Keratinocyte (primary cell): Measurements from ENCODE around the gene TMEM245.

Experiments
- EZH2 ChIP-seq: IDR thresholded peaks from one replicate; pipeline ENCODE4 v1.6.1; 2012; ENCODE audit warnings: inconsistent platforms, mild to moderate bottlenecking, low read length, moderate library complexity
- TF ChIP-seq, protein P1 (sequence below), 3 experiments: IDR thresholded peaks in 1 of 3; conservative IDR thresholded peaks in 1 of 3; optimal IDR thresholded peaks in 1 of 3; 2 replicates in 2 of 3; 3 replicates in 1 of 3; pipeline versions ENCODE3 to v1.5.1; 2011; ENCODE audit warnings: low read length in 3 of 3, mild to moderate bottlenecking in 3 of 3, moderate library complexity in 2 of 3, control low read depth in 1 of 3, inconsistent platforms in 1 of 3; ENCODE audit not compliant: insufficient read depth in 2 of 3; ENCODE audit errors: extremely low read depth in 1 of 3

DNA sequence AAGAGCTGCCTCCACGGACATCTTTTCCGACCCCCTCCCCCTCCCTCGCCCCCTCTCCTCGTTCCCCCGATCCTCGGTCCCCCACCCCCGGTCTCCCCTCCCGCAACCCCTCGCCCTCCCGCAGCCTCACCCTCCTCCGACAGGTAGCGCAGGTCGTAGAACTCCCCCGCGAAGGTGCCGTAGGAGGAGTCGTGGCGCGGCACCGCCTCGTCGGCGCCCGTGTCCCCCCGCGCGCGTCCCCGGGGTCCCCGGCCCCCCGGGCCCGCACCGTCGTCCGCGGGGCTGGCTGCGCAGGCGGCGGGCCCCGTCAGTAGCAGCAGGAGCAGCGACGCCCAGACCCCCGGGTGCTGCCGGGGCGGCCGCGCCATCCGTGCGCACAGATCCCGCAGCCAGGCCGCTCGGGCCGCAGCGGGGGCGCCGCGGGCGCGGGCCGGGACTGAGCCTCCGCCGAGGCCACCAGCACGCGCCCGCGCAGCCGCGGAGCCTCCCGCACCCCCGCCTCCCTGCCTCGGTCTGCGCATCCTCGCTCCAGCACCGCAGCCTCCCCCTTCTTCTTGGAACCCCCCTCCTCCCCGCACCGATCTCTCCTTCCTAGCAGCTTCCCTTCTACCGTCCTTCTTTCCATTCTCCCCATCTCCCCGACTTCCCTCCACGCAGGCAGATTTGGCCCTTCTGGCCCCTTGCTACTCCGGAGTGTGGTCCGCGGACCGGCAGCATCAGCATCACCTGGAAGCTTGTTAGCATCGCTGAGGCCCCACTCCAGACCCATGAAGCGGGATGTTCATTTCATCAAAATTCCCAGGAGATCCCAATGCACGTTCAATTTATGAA, 47.2 kb upstream of the TMEM245 start, which contains the start of gene FRRS1L:
- peak; percentile 91 for TF ChIP-seq EZH2
- TF ChIP-seq, protein P1, sequence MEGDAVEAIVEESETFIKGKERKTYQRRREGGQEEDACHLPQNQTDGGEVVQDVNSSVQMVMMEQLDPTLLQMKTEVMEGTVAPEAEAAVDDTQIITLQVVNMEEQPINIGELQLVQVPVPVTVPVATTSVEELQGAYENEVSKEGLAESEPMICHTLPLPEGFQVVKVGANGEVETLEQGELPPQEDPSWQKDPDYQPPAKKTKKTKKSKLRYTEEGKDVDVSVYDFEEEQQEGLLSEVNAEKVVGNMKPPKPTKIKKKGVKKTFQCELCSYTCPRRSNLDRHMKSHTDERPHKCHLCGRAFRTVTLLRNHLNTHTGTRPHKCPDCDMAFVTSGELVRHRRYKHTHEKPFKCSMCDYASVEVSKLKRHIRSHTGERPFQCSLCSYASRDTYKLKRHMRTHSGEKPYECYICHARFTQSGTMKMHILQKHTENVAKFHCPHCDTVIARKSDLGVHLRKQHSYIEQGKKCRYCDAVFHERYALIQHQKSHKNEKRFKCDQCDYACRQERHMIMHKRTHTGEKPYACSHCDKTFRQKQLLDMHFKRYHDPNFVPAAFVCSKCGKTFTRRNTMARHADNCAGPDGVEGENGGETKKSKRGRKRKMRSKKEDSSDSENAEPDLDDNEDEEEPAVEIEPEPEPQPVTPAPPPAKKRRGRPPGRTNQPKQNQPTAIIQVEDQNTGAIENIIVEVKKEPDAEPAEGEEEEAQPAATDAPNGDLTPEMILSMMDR (optimal IDR thresholded peaks at IDR 0.05 in 1 of 3, IDR thresholded peaks at IDR 0.05 in 1 of 3, conservative IDR thresholded peaks at IDR 0.05 in 1 of 3; ENCODE audit: extremely low read depth in 1 of 3, insufficient read depth in 2 of 3, low read length in 3 of 3), result no peak
